Measurements from ENCODE around the gene ARHGAP29.

ARHGAP29 gene

DNA sequence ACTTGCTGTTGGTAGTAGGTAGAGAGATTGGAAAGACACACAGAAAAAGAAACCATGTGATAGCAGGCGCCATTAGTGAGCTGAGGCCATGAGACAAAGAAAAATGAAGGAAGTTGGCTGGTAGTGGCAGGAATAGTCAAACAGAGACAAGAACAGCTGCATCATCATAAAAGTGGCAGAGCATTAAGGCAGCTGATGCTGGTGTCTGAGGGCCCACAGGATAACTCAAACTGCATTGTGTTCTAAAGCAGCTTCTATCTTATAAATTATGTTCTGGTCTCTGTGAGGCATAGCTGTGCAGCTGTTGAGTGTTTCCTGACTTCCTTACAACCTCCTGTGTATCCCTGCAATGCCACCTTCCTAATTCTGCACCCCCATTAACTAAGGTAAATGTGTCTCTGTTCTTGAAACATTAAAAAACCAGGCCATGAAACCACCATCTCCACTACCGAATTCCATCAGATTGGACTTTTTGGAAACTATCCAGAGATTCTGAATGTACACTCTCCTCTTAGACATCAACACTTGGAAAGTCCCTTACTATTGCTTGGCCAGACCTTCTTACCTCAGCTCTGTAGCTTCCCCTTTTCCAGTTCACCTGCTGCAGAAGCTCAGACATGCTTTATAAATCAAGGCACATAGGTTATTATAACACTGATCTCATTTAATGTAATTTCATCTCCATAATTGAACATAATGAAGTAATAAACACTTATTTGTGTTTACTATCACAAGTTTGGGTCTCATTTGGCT lies 23.4 kb upstream of the ARHGAP29 start:
- Histone ChIP-seq H3K4me3 (ENCODE audit: low read depth, low read length) (no peak overlapping the region), H3K36me3 (ENCODE audit: control insufficient read depth, insufficient read depth, low read length) (no peaks in the 10 kb centered on the region), H3K9me3 (ENCODE audit: control insufficient read depth, insufficient read depth, low read depth, low read length) (no peaks in the 10 kb centered on the region), H3K27ac (ENCODE audit: low read depth, low read length) (no peak overlapping the region), H3K27me3 (ENCODE audit: control insufficient read depth, insufficient read depth, low read length) (peaks cover 53% of the 10 kb centered on the region), H3K9ac (ENCODE audit: low read length) (no peak overlapping the region), H3K4me1 (ENCODE audit: control insufficient read depth, insufficient read depth, low read length) (peaks cover 20% of the 10 kb centered on the region)

DNA sequence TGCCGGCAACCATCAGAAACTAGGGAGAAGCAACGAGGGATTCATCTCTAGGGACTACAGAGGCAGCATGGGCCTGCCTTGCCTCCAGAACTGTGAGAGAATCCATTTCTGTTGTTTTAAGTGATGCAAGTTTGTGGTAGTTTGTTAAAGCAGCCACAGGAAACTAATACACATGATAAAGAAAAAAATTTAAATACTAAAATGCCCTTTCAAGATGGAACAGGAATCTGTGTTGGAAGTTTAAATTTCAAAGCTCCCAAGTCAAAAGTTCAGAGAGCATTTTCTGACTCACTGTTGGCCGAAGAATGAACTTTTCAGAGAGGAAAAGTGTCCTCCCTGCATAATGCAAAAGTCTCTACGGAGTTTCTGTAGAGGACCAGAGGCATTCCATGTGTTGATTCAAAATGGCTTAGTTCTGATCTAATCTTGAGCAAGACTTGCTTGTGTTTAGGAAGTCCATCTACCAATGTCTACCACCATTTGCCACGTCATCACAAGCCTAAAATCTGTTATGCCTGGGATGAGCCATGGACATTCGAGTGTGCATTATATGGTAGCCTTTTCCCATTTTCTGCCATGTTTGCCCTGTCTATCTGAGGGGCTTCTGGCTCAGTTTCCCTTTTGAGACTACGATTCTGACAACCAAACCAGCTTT lies 22.4 kb upstream of the ARHGAP29 start:
- Histone ChIP-seq H3K27me3 (ENCODE audit: control insufficient read depth, insufficient read depth, low read length) (peaks cover 60% of the 10 kb centered on the region), H3K9ac (ENCODE audit: low read length) (peak overlapping the region; percentile 38), H3K36me3 (ENCODE audit: control insufficient read depth, insufficient read depth, low read length) (no peaks in the 10 kb centered on the region), H3K9me3 (ENCODE audit: control insufficient read depth, insufficient read depth, low read depth, low read length) (no peaks in the 10 kb centered on the region), H3K4me3 (ENCODE audit: low read depth, low read length) (peak overlapping the region; percentile 34; the same call in 1 of the 2 replicates), H3K27ac (ENCODE audit: low read depth, low read length) (no peak overlapping the region), H3K4me1 (ENCODE audit: control insufficient read depth, insufficient read depth, low read length) (peaks cover 26% of the 10 kb centered on the region)

- Histone ChIP-seq H3K27ac (ENCODE audit: low read depth, low read length) (no peak overlapping the region), H3K4me3 (ENCODE audit: low read depth, low read length) (no peak overlapping the region), H3K4me1 (ENCODE audit: control insufficient read depth, insufficient read depth, low read length) (peaks cover 26% of the 10 kb centered on the region), H3K36me3 (ENCODE audit: control insufficient read depth, insufficient read depth, low read length) (no peaks in the 10 kb centered on the region), H3K9ac (ENCODE audit: low read length) (no peak overlapping the region), H3K9me3 (ENCODE audit: control insufficient read depth, insufficient read depth, low read depth, low read length) (no peaks in the 10 kb centered on the region), H3K27me3 (ENCODE audit: control insufficient read depth, insufficient read depth, low read length) (peaks cover 65% of the 10 kb centered on the region)
These were observed 21.5 kb upstream of the ARHGAP29 start for GRCh38 chr1:94258873-94259331.

GRCh38 chr1:94257444-94257843 lies 20.1 kb upstream of the ARHGAP29 start:
- peaks cover 66% of the 10 kb centered on the region for H3K27me3 ChIP-seq (ENCODE audit: control insufficient read depth, insufficient read depth, low read length)
- H3K27ac ChIP-seq (ENCODE audit: low read depth, low read length) = no peak overlapping the region

GRCh38 chr1:94255476-94255875 lies 18.1 kb upstream of the ARHGAP29 start:
- Histone ChIP-seq H3K36me3 (ENCODE audit: control insufficient read depth, insufficient read depth, low read length) (no peaks in the 10 kb centered on the region), H3K27me3 (ENCODE audit: control insufficient read depth, insufficient read depth, low read length) (peaks cover 55% of the 10 kb centered on the region), H3K27ac (ENCODE audit: low read depth, low read length) (no peak overlapping the region), H3K4me1 (ENCODE audit: control insufficient read depth, insufficient read depth, low read length) (peaks cover 25% of the 10 kb centered on the region), H3K4me3 (ENCODE audit: low read depth, low read length) (no peak overlapping the region), H3K9me3 (ENCODE audit: control insufficient read depth, insufficient read depth, low read depth, low read length) (no peaks in the 10 kb centered on the region), H3K9ac (ENCODE audit: low read length) (no peak overlapping the region)

More at GRCh38 chr1:94257444-94257843, 20.1 kb upstream of the ARHGAP29 start:
- Histone ChIP-seq H3K4me3 (ENCODE audit: low read depth, low read length) (no peak overlapping the region), H3K9me3 (ENCODE audit: control insufficient read depth, insufficient read depth, low read depth, low read length) (no peaks in the 10 kb centered on the region), H3K9ac (ENCODE audit: low read length) (no peak overlapping the region), H3K36me3 (ENCODE audit: control insufficient read depth, insufficient read depth, low read length) (no peaks in the 10 kb centered on the region), H3K4me1 (ENCODE audit: control insufficient read depth, insufficient read depth, low read length) (peaks cover 26% of the 10 kb centered on the region)

DNA sequence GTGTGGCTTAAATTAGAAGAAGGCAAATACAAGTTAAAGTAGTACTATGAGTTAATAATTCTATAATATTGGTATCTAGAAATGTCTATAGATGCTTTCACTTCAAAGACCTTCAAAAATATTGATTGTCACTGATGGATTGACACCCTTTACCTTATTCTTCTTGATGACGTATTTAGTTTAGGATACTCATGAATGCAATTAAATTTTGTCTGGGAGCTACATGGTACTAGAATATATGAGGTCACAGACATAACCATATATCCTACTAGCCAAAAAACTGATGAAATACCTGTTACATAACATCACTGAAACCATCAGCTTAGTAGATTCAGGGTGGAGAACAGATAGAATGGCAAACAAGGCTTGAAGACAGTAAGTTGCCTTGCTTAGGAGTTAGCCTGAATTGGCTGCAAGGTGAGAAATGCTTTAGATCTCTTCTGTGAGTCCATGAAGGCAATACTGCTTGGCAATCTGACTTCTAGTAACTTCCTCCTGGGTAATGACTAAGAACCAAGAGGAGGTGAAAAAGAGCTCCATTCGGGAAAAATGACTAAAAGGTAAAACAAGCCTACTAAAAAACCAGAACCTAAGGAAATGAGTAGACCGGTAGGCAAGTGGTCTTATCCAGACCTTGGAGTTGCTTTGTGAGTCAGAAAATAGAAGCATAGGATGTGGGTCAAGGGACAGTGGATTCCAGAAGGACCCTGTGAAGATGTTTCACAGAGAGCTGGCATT lies 16.9 kb upstream of the ARHGAP29 start:
- H3K4me3 ChIP-seq (ENCODE audit: low read depth, low read length) = no peak overlapping the region
- peaks cover 15% of the 10 kb centered on the region for H3K4me1 ChIP-seq (ENCODE audit: control insufficient read depth, insufficient read depth, low read length)
- no peak overlapping the region for H3K9ac ChIP-seq (ENCODE audit: low read length)
- no peaks in the 10 kb centered on the region for H3K9me3 ChIP-seq (ENCODE audit: control insufficient read depth, insufficient read depth, low read depth, low read length)
- H3K36me3 ChIP-seq (ENCODE audit: control insufficient read depth, insufficient read depth, low read length) = no peaks in the 10 kb centered on the region
- H3K27ac ChIP-seq (ENCODE audit: low read depth, low read length) = no peak overlapping the region
- H3K27me3 ChIP-seq (ENCODE audit: control insufficient read depth, insufficient read depth, low read length) = peaks cover 57% of the 10 kb centered on the region

GRCh38 chr1:94253456-94254017 lies 16.2 kb upstream of the ARHGAP29 start:
- H3K9ac ChIP-seq (ENCODE audit: low read length) = no peak overlapping the region
- H3K4me1 ChIP-seq (ENCODE audit: control insufficient read depth, insufficient read depth, low read length) = peaks cover 8% of the 10 kb centered on the region
- H3K27me3 ChIP-seq (ENCODE audit: control insufficient read depth, insufficient read depth, low read length) = peaks cover 57% of the 10 kb centered on the region
- no peak overlapping the region for H3K27ac ChIP-seq (ENCODE audit: low read depth, low read length)
- H3K9me3 ChIP-seq (ENCODE audit: control insufficient read depth, insufficient read depth, low read depth, low read length) = no peaks in the 10 kb centered on the region
- H3K36me3 ChIP-seq (ENCODE audit: control insufficient read depth, insufficient read depth, low read length) = no peaks in the 10 kb centered on the region
- H3K4me3 ChIP-seq (ENCODE audit: low read depth, low read length) = no peak overlapping the region

- Histone ChIP-seq H3K9me3 (ENCODE audit: control insufficient read depth, insufficient read depth, low read depth, low read length) (no peaks in the 10 kb centered on the region), H3K27ac (ENCODE audit: low read depth, low read length) (no peak overlapping the region), H3K4me1 (ENCODE audit: control insufficient read depth, insufficient read depth, low read length) (peaks cover 3% of the 10 kb centered on the region), H3K4me3 (ENCODE audit: low read depth, low read length) (no peak overlapping the region), H3K36me3 (ENCODE audit: control insufficient read depth, insufficient read depth, low read length) (no peaks in the 10 kb centered on the region), H3K27me3 (ENCODE audit: control insufficient read depth, insufficient read depth, low read length) (peaks cover 64% of the 10 kb centered on the region), H3K9ac (ENCODE audit: low read length) (no peak overlapping the region)
These were observed 13.0 kb upstream of the ARHGAP29 start for GRCh38 chr1:94250341-94250740.

- no peak overlapping the region for H3K9ac ChIP-seq (ENCODE audit: low read length)
- no peak overlapping the region for H3K27ac ChIP-seq (ENCODE audit: low read depth, low read length)
- H3K27me3 ChIP-seq (ENCODE audit: control insufficient read depth, insufficient read depth, low read length) = peaks cover 59% of the 10 kb centered on the region
These were observed 11.7 kb upstream of the ARHGAP29 start for GRCh38 chr1:94248956-94249688.

More at GRCh38 chr1:94248956-94249688, 11.7 kb upstream of the ARHGAP29 start:
- H3K4me1 ChIP-seq (ENCODE audit: control insufficient read depth, insufficient read depth, low read length) = 0 out of 2 replicates have a peak, but pooled peaks cover 2% of the 10 kb centered on the region
- no peak overlapping the region for H3K4me3 ChIP-seq (ENCODE audit: low read depth, low read length)
- no peaks in the 10 kb centered on the region for H3K36me3 ChIP-seq (ENCODE audit: control insufficient read depth, insufficient read depth, low read length)
- H3K9me3 ChIP-seq (ENCODE audit: control insufficient read depth, insufficient read depth, low read depth, low read length) = no peaks in the 10 kb centered on the region
